ENCODE measurements around the gene PSD2.

Gene PSD2

GRCh38 chr5:139795074-139796001 is at the start of gene PSD2:
Gene PSD2, plus strand, starts transcription at chr5:139795808. Its CDS starts 13,633 bp downstream, at chr5:139809441.
- DNase-seq (ENCODE audit: low spot score) = no peak

DNA sequence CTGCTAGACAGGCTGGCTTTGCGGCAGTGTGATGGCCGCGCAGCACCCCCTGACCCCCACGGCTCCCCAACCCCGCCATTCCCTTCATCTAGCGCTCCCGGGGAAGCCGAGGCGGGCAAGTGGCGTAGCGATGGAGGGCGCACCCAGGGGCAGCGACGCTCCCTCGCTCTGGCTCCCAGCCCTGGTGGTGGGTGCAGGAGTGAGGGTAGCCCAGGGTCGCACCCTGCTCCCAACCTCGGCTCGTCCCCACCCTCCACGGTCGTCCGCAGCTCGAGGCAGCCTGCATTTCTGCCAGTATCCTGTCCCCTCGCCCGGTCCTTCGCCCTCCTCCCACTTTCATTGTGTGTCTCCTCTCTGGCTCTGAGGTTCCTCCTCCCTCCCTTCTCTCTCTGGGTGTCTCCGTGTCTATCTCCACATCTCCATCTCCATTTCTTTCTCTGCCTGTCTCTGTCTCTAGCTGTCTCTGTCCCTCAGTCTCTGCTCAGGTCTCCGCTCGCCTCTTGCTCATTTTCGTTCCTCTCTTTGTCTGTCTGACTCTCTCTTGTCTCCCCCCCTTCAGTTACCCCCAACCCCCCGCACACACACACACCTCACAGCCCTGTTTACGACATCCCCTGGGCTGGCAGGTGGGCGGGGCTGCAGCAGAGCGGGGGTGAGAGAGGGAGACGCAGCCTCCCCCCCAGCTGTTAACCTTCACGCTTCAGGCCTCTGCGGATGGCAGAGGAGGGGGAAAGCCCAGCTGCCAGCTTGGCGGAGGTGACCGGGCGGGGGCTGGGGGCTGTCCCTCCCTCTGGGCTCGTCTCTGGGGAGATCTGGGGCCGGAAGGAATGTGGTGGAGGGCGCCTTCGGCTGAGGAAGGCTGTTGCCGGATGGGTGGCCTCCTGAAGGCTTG is 48.7 kb upstream of the PSD2 start:
- no peak for DNase-seq (ENCODE audit: low spot score)

DNA sequence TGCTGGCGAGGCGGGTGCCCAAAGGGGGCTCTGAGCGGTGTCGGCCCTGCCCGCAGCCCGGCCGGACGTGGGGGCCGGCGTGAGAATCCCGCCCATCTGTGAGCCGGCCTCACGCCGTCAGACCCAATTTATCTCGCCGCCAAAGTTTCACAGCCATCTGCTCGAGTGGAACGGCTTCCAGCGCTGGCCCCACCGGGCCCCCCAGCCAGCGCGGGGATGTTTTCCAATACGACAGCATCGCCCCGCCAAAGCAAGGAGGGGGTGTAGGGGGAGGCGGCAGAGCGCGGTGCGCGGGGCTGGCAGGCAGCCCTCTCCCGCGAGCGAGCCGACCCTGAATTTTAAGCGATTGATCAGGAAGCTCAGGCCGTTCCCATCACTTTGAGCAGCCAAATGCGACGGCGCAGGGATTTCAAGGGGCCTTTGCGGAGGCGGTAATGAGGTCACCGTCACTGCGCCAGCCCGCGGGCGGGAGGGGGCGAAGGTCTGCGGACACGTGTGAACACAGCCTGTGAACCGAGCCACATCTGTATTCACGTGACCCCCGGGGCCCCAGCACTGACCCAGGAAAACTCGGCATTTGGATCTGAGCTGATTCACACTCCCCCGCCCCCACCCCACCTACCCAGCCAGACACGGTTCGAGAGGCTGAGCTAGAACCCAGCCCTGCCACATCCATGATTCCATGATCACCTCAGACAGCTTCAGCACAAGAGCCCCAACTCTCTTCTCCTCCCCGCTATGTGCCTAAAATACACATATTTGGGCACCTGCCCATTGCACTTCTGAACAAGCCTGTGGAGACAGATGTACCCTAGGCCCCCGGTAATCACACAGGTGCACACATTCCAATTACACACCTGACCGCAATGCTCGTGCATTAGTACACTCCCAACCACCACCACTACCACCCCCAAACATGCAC is 47.8 kb upstream of the PSD2 start:
- DNase-seq (ENCODE audit: low spot score) = no peak

DNA sequence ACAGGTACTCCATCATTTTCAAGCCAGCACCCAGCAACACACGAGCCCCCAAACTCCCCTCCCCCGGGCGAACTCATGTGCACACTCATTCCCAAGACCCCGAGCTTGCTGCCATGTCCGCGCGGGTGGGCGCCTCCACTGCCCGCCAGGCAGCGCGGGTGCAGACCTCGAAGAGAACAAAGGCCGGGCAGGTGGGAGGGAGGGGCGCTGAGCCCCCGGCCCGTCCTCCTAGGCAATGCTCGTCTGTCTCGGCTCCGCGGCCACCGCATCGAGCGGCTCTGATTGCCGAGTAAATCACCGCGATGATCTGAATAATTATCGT is 47.1 kb upstream of the PSD2 start:
- no peak for DNase-seq (ENCODE audit: low spot score)

GRCh38 chr5:139749242-139749641 is 46.4 kb upstream of the PSD2 start:
- no peak for DNase-seq (ENCODE audit: low spot score)

- no peak for DNase-seq (ENCODE audit: low spot score)
Measured at GRCh38 chr5:139751236-139751635, 44.4 kb upstream of the PSD2 start.

DNA sequence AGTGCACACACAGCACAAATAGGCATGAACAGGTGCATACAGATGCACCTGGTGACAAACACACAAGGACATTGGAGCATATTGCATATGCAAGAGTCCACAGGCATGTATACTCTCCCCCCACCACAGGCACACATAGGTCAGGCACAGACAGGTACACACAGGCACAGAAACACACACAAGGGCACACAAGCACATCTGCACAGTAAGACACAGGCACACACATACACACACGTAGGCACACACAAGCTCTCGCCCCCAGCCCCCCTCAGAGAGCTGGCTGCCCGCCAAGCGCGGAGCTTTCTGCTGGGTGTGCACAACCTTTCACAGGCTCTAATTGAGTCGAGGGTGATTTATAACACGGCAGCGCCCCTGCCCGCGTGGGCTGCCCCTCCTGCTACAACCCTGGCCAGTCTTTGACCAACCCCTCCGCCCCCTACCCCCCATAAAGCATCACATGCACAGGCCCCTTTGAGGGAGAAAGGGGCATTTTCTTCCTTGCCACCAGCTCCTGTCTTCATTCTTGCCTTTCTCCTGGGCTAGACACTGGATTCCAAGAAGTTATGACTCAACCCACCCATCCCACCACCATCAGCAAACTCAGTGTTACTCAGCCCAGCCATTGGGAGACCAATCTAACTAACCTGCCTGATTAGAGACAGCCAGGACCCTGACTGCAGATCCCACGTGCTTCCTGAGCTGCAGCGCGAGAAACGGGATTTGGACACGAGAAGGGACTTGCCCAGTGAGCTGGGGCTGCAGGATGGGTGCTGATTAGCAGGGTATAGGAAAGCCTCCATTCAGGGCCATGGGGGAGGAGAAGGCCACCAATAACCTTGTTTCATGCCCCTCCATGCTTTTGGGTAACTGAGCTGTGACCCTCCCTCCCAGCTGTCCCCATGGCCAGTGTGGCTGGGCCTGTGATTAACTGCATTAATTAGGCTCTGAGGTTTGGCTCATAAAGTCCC is 42.8 kb upstream of the PSD2 start:
- DNase-seq (ENCODE audit: low spot score) = no peak

GRCh38 chr5:139755892-139756671 is 39.5 kb upstream of the PSD2 start:
- DNase-seq (ENCODE audit: low spot score) = no peak

GRCh38 chr5:139756971-139757370 is 38.6 kb upstream of the PSD2 start:
- no peak for DNase-seq (ENCODE audit: low spot score)

- no peak for DNase-seq (ENCODE audit: low spot score)
Measured at GRCh38 chr5:139757727-139758509, 37.7 kb upstream of the PSD2 start.

DNA sequence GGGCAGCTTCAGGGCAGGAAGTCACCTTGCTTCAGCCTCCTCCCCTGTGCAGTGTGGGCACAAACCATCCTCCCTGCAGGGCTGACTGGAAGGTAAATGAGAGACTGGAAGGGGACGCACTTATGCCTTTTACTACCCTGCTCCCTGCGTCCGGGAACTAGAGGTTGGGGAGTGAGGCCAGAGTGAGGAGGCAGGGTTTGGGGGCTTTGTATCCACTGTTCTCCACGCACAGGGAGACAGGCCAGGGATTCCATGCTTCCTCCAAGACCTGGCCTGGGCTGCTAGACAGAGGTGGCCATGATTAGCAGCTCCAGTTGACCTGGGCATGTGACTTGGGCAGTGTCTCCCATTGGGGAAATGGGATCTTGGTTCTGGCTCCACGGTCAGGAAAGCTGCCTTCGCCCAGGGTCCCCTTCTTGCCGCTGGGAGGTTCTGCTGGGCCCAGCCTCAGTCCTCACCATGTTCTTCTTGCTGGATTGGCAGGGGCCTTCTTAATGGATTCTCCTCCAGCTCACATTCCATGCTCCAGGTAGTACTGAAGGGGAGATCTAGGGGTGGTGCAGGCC is 37.0 kb upstream of the PSD2 start:
- no peak for DNase-seq (ENCODE audit: low spot score)

- DNase-seq (ENCODE audit: low spot score) = no peak
Measured at GRCh38 chr5:139759219-139759721, 36.3 kb upstream of the PSD2 start.

DNA sequence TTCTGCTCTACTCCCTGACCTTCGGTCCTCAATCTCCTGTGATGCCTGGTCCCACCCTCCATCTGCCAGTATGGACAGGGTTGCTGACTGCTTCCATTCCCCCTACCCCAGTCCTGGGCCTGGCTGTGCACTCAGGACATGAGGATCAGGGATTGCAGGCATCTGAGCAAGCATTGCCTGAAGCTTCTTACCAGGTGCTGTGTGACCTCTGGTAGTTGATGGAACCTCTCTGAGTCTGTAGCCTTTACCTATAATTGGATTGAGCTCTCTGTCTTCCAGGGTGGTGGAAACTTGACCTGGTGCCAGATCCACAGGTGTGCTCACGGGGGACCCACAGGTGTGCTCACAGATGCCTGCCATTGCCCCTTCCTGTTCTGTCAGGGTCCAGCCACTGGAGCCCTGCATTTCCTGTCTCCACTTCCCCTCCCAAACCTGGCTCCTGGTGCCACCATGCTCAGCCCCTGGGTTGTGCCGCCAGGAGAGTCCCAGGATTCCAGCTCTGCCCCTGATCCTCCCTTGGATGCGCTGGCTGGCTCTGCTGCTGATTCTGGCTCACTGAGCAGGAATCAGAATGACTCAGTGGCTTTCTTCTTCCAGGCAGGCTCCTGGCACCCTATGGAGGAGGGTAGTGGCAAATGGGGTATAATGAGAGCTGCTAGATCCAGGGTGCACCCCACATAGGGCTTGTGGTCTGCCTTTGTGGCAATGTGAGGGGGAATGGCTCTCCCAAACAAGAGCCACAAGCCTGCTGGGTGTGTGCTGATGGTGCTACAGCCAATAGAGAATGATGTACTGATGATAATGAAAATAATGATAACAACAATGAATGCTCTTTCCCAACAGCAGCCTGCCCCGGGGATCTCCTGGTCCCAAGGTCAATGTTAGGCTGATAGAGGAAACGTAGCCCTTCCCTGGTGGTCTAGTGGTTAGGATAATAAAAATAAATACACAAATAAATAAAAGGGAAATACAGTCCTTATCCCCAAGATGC is 35.2 kb upstream of the PSD2 start:
- no peak for DNase-seq (ENCODE audit: low spot score)

- no peak for DNase-seq (ENCODE audit: low spot score)
Measured at GRCh38 chr5:139761057-139761450, 34.6 kb upstream of the PSD2 start.

GRCh38 chr5:139761501-139761900 is 34.1 kb upstream of the PSD2 start:
- DNase-seq (ENCODE audit: low spot score) = no peak

DNA sequence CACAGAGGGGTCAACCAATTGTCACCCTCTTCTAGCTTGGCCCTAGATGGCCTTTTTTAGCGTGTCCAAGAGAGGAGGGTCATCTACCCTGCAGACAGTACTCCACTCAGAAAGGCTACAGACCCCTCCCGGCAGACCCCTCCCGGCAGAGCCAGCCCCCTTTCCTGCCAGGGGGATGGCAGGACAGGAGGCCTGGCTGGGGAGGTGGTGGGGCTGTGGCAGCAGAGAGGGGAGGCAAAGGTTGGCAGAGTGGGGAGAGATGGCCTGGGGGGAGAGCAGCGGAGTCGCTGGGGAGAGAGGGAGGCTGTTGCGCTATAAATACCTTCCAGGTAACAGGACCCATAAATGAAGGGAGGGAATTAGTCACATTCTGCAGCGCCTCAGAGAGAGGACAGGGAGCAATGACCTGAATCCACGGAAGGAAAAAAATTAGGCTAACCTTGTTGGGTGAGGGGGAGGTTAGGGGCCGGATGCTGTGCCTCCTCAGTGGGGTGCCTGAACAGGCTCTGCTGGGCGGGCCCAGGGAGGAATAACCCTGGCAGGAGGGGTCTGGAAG is 32.9 kb upstream of the PSD2 start:
- no peak for DNase-seq (ENCODE audit: low spot score)

Data from hematopoietic multipotent progenitor cell treated with erythropoietin and hydrocortisone succinate and interleukin-3 and kit ligand, for 17 days (in vitro differentiated cells).